Subcutaneous abdominal adipose tissue (tissue), 5 donors: ENCODE measurements around the gene MYO6.

Source experiments
- H3K27ac ChIP-seq: one replicate; pipeline ENCODE4 v1.7.0; 2013; ENCODE audit warnings: low read depth, mild to moderate bottlenecking, inconsistent platforms, low read length, moderate library complexity
- H3K27me3 ChIP-seq, 5 donors: one replicate each; pipeline ENCODE4 v1.7.0; 2013; ENCODE audit warnings: low read length in 5 of 5, inconsistent platforms in 1 of 5; ENCODE audit not compliant: control insufficient read depth in 5 of 5, insufficient read depth in 4 of 5
- H3K36me3 ChIP-seq, 5 donors: one replicate each; pipeline ENCODE4 v1.7.0; 2013; ENCODE audit warnings: low read length in 5 of 5; ENCODE audit not compliant: control insufficient read depth in 5 of 5, insufficient read depth in 5 of 5
- H3K4me1 ChIP-seq, 5 donors: one replicate each; pipeline ENCODE4 v1.7.0; 2013; ENCODE audit warnings: low read length in 5 of 5, mild to moderate bottlenecking in 3 of 5, moderate library complexity in 1 of 5; ENCODE audit not compliant: control insufficient read depth in 5 of 5, insufficient read depth in 5 of 5
- H3K4me3 ChIP-seq, 5 donors: one replicate each; pipeline ENCODE4 v1.7.0; 2013; ENCODE audit warnings: low read length in 5 of 5, low read depth in 1 of 5
- H3K9ac ChIP-seq, 5 donors: one replicate each; pipeline ENCODE4 v1.7.0; 2013; ENCODE audit warnings: low read length in 5 of 5, mild to moderate bottlenecking in 4 of 5, moderate library complexity in 3 of 5
- H3K9me3 ChIP-seq, 5 donors: one replicate each; pipeline ENCODE4 v1.7.0; 2013; ENCODE audit warnings: low read length in 5 of 5; ENCODE audit not compliant: control insufficient read depth in 5 of 5
- donor health status: healthy.
- donor health status: healthy.
- donor health status: healthy.
- donor health status: healthy.
- donor health status: healthy.

The MYO6 gene

DNA sequence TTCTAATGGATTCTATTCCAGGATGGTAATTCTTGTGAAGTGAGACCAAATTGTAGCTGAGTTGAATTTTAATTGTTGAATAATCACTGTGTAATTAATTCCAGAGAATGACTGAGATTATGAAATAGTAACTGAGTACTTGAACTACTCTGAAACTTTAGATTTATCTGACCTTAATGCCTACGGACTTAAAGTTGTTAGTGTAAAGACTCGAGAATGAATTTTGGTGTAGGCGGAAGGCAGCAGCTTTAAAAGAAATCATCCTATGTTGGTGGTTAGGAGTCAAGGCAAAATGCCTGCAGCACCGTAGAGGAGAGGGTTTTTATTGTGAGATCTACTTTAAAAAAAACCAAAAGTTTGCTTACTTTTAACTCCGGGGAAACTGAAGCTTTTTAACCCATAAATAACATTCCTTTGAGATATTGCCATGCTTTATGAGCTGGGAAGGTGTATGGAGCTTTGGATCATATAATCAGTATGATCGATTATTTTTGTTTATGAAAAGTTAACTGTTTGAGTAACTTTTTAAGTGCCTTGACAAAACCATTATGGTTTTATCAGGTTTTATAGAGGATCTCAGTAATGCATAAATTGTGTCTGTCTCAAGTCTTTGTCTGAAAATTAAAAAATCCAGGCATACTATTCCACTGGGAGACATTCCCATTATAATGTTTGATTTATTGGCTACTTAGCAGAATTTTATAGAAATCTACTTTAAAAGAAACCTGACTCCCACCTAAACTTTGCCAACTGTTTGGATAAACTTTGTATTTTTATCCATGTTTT, 46.1 kb downstream of the MYO6 start:
- H3K9ac ChIP-seq, result no peak overlapping the region
- no peak overlapping the region for H3K27ac ChIP-seq
- no peaks in the 10 kb centered on the region for H3K36me3 ChIP-seq
- H3K4me3 ChIP-seq, result no peak overlapping the region
- no peaks in the 10 kb centered on the region for H3K27me3 ChIP-seq
- H3K4me1 ChIP-seq, result peaks cover 0 to 2% (median 0%) of the 10 kb centered on the region in 5 donors
- no peaks in the 10 kb centered on the region for H3K9me3 ChIP-seq

DNA sequence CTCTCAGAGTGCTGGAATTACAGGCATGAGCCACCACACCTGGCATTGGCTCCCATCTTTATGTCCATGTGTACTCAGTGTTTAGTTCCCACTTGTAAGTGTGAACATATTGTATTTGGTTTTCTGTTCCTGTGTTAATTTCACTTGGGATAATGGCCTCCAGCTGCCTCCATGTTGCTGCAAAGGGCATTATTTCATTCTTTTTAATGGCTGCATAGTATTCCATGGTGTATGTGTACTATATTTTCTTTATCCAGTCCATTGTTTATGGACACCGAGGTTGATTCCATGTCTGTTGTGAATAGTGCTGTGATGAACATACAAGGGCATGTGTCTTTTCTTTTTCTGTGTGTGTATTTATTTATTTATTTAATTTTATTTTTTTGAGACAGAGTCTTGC, 47.7 kb downstream of the MYO6 start:
- Histone ChIP-seq H3K9ac (no peak overlapping the region), H3K27ac (no peak overlapping the region), H3K9me3 (no peaks in the 10 kb centered on the region), H3K36me3 (peaks cover 0 to 2% (median 0%) of the 10 kb centered on the region in 5 donors), H3K4me3 (no peak overlapping the region), H3K4me1 (peaks cover 0 to 2% (median 0%) of the 10 kb centered on the region in 5 donors), H3K27me3 (no peaks in the 10 kb centered on the region)

DNA sequence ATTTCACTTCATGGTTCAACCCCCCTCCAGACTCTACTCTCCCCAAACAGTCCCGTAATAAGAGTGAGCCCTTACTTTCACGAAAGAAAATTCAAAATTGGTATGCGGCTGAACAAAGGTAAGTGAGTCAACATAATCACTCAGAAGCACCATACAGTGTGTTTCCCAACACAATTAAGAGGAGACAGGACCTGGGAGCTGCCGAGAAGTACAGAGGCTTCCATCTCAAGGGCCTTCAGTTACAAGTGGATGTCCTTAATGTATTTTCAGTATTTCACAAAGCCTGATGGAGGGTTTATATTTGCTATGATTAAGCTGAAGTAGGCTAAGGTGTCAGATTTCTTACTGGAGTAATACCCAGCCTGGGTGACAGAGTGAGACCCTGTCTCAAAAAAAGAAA, 51.1 kb downstream of the MYO6 start:
- Histone ChIP-seq H3K4me1 (no peaks in the 10 kb centered on the region), H3K27ac (no peak overlapping the region), H3K4me3 (no peak overlapping the region), H3K27me3 (no peaks in the 10 kb centered on the region), H3K9ac (no peak overlapping the region), H3K9me3 (no peaks in the 10 kb centered on the region), H3K36me3 (peaks cover 0 to 2% (median 0%) of the 10 kb centered on the region in 5 donors)

DNA sequence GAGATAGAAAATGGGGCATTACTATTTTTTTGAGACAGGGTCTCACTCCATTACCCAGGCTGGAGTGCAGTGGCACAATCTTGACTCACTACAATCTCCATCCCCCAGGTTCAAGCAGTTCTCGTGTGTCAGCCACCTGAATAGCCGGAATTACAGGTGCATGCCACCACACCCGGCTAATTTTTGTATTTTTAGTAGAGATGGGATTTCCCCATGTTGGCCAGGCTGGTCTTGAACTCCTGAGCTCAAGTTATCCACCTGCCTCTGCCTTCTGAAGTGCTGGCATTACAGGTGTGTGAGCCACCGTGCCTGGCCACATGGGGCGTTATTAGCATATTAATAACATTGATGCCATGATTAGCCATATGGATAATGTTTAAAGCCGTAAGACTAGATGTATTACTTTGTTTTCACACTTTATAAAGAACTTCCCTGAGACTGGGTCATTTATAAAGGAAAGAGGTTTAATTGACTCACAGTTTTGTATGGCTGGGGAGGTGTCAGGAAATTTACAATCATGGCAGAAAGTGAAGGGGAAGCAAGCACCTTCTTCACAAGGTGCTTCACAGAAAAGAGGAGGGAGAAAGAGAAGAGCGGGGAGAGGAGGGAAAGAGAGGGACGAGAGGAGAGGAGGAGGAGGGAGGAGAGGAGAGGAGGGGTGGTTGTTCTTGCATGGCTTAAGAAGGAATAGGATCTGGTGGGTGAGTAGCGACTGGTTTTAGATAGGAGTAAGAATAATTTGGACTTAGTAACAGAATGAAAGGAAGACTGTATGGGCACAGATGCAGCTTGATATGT, 51.9 kb downstream of the MYO6 start:
- no peaks in the 10 kb centered on the region for H3K4me1 ChIP-seq
- H3K36me3 ChIP-seq, result peaks cover 0 to 2% (median 0%) of the 10 kb centered on the region in 5 donors
- no peak overlapping the region for H3K4me3 ChIP-seq
- H3K27me3 ChIP-seq, result no peaks in the 10 kb centered on the region
- no peaks in the 10 kb centered on the region for H3K9me3 ChIP-seq
- H3K9ac ChIP-seq, result no peak overlapping the region
- H3K27ac ChIP-seq, result no peak overlapping the region

DNA sequence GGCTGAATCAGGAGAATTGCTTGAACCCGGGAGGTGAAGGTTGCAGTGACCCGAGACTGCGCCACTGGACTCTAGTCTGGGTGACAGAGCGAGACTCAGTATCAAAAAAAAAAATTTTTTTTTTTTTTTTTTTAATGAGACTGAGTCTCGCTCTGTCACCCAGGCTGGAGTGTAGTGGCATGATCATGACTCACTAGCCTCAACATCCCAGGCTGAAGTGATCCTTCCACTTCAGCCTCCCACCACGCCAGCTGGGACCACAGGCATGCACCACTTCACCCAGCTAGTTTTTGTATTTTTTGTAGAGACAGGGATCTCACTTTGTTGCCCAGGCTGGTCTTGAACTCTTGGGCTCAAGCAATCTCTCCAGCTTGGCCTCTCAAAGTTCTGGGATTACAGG, 53.3 kb downstream of the MYO6 start:
- Histone ChIP-seq H3K4me1 (no peaks in the 10 kb centered on the region), H3K27ac (no peak overlapping the region), H3K9me3 (no peaks in the 10 kb centered on the region), H3K36me3 (peaks cover 0 to 2% (median 0%) of the 10 kb centered on the region in 5 donors), H3K4me3 (no peak overlapping the region), H3K9ac (no peak overlapping the region), H3K27me3 (no peaks in the 10 kb centered on the region)

DNA sequence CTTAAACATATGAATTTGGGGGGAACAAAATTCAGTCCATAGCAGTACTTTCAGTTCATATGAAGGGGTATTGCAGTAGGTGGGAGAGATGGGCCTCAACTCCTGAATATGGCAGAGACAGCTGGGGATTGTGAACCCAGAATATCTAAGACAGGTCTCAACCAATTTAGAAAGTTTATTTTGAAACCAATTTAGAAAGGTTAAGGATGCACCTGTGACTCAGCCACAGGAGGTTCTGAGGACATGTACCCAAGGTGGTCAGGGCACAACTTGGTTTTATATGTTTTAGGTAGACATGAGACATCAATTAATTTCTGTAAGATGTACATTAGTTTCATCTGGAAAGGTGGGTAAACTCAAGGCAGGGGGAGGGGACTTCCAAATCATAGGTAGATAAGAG, 59.5 kb downstream of the MYO6 start:
- no peak overlapping the region for H3K27ac ChIP-seq
- peaks cover 0 to 3% (median 2%) of the 10 kb centered on the region in 5 donors for H3K36me3 ChIP-seq
- peaks cover 0 to 5% (median 0%) of the 10 kb centered on the region in 5 donors for H3K4me1 ChIP-seq
- no peak overlapping the region for H3K9ac ChIP-seq
- no peak overlapping the region for H3K4me3 ChIP-seq
- no peaks in the 10 kb centered on the region for H3K9me3 ChIP-seq
- H3K27me3 ChIP-seq, result no peaks in the 10 kb centered on the region

DNA sequence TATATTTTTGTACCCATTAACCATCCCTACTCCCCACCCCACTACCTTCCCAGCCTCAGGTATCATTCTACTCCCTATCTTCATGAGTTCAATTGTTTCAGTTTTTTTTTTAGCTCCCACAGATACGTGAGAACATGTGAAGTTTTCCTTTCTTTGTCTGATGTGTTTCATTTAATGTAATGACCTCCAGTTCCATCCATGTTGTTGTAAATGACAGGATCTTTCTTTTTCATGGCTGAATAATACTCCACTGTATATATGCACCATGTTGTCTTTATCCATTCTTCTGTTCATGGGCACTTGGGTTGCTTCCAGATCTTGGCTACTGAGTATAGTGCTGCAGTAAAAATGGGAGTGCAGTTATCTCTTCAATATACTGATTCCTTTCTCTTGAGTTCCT, 63.5 kb downstream of the MYO6 start:
- Histone ChIP-seq H3K27me3 (no peaks in the 10 kb centered on the region), H3K36me3 (peaks cover 0 to 6% (median 3%) of the 10 kb centered on the region in 5 donors), H3K4me1 (peaks cover 0 to 5% (median 0%) of the 10 kb centered on the region in 5 donors), H3K27ac (no peak overlapping the region), H3K9me3 (no peaks in the 10 kb centered on the region), H3K9ac (no peak overlapping the region), H3K4me3 (no peak overlapping the region)

DNA sequence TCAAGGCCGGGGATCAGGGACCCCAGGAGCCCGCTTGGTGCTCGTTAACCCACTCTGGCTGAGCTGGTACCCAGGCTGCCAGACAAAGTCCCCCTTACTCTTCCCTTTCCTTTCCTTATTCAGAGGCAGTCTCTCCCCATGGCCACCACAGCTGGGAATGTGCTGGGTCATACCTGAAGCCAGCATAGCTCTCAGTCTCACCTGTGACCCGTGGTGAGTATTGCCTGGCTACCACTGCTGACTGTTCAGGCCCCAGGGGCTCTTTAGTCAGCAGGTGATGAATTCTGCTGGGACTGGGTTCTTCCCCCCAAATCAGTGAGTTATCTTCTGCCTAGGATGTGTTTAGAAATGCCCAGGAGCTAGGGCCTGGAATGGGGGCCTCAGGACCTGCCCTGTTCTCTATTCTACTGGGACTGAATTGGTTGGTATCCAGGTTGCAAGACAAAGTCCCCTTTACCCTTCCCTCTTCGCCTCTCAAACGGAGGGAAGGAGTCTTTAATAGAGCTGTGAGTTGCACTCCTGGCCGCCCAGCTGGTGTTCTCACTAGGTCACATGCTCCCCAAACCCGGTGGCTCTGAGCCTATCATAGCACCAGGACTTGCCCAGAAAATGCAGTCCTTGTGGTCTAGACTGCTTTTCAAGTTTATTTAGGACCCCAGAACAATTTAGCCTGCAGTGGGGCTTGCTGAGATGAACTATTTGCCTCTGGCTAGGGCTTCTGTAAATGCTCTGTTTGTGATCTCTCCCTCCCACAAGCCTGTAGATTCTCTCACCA, 64.6 kb downstream of the MYO6 start:
- Histone ChIP-seq H3K27ac (no peak overlapping the region), H3K4me1 (peaks cover 0 to 5% (median 0%) of the 10 kb centered on the region in 5 donors), H3K4me3 (no peak overlapping the region), H3K9ac (no peak overlapping the region), H3K9me3 (no peaks in the 10 kb centered on the region), H3K36me3 (peaks cover 0 to 6% (median 3%) of the 10 kb centered on the region in 5 donors), H3K27me3 (no peaks in the 10 kb centered on the region)

DNA sequence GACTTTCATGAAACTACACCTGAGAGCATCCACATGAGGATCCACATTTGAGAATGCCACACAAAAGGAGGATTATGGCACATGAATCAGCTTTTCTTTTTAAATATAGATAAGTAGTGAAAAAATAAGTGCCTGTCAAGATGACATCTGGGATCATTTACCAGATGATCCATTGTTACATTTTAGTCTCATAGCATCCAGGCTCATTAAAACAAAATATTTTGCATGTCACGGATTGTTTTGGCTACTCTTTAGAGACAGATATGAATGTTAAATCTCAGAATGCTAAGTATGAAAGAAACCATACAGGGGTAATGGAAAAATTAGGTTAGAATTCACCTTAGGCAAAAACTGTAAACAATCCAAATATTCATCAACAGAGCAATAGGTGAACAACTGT, 66.7 kb downstream of the MYO6 start:
- H3K36me3 ChIP-seq, result peaks cover 0 to 9% (median 3%) of the 10 kb centered on the region in 5 donors
- H3K27me3 ChIP-seq, result no peaks in the 10 kb centered on the region
- no peak overlapping the region for H3K27ac ChIP-seq
- peaks cover 0 to 4% (median 0%) of the 10 kb centered on the region in 5 donors for H3K4me1 ChIP-seq
- no peaks in the 10 kb centered on the region for H3K9me3 ChIP-seq
- no peak overlapping the region for H3K4me3 ChIP-seq
- H3K9ac ChIP-seq, result no peak overlapping the region
